Inferior parietal cortex (tissue), 1 donor: ENCODE data around the gene VSX2.

Experiments
- DNase-seq: peaks from one replicate; pipeline ENCODE4 v3.0.0-alpha.2; 2016; ENCODE audit errors: extremely low spot score

The VSX2 gene

DNA sequence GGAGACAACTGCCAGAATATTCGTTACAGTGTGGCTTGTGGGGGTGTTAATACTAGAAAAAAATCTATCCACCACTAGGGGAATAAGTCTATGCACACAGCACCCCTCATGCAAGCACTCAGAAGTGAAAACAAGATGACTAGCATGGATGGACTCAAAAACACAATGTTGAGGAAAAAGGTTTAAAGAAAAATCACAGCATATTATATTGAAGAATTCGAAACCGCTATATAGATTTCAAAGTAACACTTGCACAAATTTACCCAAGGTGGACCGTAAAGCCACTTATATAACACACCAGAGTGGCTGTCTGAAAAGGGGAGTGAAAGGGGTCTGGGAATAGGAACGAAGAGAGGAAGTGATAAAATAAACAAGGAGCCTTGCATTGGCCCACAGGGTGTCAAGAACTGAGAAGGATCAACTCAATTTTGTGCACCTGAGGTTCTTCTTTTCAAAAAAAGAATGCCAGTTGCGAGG, 62.9 kb downstream of the VSX2 start:
- DNase-seq: peak; percentile 67

DNA sequence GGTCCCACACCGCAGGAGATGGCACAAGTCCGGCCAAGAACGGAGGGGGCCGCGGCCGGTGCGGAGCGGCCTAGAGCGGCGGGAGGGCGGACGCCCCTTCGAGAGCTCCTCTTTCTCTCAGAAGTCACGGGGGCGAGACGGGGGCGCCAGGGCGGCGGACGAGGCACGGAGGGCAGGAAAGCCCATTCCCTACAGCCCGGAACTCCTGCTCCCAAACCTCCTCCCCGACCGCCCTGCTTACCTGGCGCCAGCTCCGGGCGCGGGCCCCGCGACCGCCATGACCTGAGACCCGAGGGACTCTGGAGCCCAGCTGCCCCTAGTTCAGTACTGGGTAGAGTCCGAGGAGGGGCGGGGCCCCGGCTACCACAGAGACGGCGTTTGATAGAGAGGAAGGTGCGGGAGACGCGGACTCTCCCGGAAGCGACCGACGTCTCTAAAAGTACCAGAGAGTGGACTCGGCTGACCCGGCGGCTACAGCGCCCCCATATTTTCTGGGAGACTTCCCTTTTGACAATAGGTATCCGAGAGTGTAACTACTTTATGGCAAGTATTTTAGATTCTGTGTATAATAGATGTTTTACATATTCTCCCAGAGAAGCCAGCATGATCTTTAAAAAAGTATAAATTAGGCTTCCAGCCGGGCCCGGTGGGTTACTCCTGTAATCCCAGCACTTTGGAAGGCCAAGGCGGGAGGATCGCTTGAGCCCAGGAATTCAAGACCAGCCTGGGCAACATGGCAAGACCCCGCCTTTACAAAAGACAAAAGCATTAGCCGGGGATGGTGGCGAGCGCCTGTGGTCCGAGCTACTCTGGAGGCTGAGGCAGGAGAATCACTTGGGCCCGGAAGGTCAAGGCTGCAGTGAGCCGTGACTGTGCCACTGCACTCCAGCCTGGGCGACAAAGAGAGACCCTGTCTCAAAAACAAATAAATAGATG, 63.7 kb downstream of the VSX2 start, which contains the start of gene ABCD4:
ABCD4 (minus strand) TSS at position 301 of the 936 bp plus-strand sequence; CDS start at position 279, 22 bp downstream.
- peak; percentile 95 for DNase-seq

DNA sequence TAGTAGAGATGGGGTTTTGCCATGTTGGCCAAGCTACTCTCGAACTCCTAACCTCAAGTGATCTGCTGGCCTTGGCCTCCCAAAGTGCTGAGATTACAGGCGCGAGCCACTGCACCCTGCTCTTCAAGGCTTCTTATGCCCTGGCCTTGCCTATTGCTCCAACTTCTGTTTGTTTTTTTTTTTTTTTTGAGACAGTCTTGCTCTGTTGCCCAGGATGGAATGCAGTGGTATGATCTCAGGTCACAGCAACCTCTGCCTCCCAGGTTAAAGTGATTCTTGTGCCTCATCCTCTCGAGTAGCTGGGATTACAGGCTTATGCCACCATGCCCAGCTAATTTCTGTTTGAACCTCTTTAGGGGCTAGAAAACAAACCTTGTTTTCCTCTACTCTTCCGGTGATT, 69.4 kb downstream of the VSX2 start:
- DNase-seq: no peak

DNA sequence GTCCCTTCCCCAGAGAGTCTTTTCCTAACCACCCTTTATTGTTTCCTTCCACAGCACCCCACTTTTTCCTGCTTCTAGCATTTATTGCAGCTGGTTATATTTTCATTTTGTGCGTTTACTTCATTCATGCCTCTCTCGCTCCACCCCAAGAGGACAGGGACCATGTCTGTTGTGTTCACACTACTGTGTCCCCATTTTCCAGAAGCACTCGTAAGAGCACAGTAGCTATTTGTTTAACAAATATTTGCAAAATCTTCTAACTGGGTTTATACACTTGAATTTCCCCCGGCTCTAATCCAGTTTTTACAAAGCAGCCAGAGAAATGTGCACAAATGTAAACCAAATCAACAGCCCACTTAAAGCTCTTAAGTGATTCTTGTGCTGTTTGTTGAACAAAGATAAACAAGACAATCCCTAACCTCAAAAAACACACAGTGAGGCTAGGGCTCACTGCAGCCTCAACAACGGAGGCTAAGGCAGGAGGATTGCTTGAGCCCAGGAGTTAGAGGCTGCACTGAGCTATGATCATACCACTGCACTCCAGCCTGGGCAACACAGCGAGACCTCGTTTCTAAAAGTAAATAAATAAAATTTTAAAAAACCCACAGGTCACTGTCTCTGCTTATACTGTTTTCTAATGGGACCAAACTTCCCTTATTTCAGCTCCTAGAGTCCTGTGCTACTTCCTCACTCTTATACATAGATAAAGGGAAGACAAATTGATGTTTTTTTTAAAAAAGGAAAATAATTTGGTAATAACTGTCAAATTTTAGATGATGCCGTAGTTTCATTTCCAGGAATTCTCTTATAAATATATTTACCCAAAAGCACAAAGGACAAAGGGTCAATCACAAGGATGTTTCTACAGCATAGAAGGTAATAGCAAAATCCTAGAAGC, 70.1 kb downstream of the VSX2 start:
- no peak for DNase-seq

DNA sequence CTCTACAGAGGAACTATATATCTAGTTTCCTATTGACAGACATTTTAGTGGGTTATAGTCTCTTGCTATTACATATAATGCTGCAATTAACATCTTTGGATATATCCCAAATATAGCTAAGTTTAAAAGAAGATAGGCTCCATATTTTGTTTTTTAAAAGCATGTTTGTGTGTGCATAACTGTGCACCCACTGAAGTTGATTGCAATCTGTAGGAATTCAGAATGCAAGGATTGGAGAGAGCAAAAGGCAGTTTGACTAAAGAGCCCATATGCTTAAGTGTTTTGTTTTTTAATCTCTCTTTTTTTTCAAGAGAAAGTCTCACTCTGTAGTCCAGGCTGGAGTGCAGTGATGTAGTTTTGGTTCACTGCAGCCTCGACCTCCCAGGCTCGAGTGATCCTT, 72.9 kb downstream of the VSX2 start:
- no peak for DNase-seq
